WTC11 (cell line): Measurements from ENCODE around the gene CCNF. TPM values are rescaled to one million over a fixed set of nuclear protein-coding genes. Genes with fewer than 3 reads are reported as not detected.
A peak's percentile ranks its signal among the peaks of the same experiment; 100 is the strongest.

Experiments used
- ATAC-seq: fragments of 200-7000 bp; cut with Tn5 transposase; 2 replicates; pipeline ENCODE4 v1.10.0; 2021; ENCODE audit warnings: mild to moderate bottlenecking, moderate library complexity
- CTCF ChIA-PET: fragments of 300-600 bp; sonication (Branson Sonifier 250); formaldehyde crosslinking; loops from one replicate; lab custom pipeline; 2021; ENCODE audit warnings: antibody characterized with exemption; lab: Charles Lee
- POLR2A ChIA-PET: fragments of 350-600 bp; sonication (Branson Sonifier 250); formaldehyde crosslinking; loops from one replicate; lab custom pipeline; 2021; ENCODE audit warnings: antibody characterized with exemption; lab: Charles Lee
- DNase-seq: peaks from one replicate; pipeline ENCODE4 v3.0.0; 2021; ENCODE audit warnings: low spot score
- H3K27ac Mint-ChIP-seq: 2 replicates; pipeline ENCODE4 v1.8.0; 2021; ENCODE audit warnings: mixed read lengths
- H3K27me3 Mint-ChIP-seq: 2 replicates; pipeline ENCODE4 v1.8.0; 2021; ENCODE audit warnings: low read depth, mild to moderate bottlenecking, moderate library complexity, mixed read lengths
- H3K36me3 Mint-ChIP-seq: 2 replicates; pipeline ENCODE4 v1.8.0; 2021; ENCODE audit warnings: mixed read lengths
- H3K4me1 Mint-ChIP-seq: 2 replicates; pipeline ENCODE4 v1.8.0; 2022; ENCODE audit warnings: mixed read lengths
- H3K4me3 Mint-ChIP-seq: 2 replicates; pipeline ENCODE4 v1.8.0; 2021; ENCODE audit warnings: mild to moderate bottlenecking, moderate library complexity, mixed read lengths
- H3K9me3 Mint-ChIP-seq: 2 replicates; pipeline ENCODE4 v1.8.0; 2021; ENCODE audit warnings: mixed read lengths
- AFF4 ChIP-seq: sonication (generic); formaldehyde crosslinking; IDR thresholded peaks from 2 replicates; pipeline ENCODE4 v1.8.1; 2023; ENCODE audit warnings: mild to moderate bottlenecking, missing genetic modification reagents, borderline replicate concordance
- ATF1 ChIP-seq: sonication (generic); formaldehyde crosslinking; IDR thresholded peaks from 2 replicates; pipeline ENCODE4 v1.8.1; 2023; ENCODE audit warnings: mild to moderate bottlenecking, moderate library complexity, missing genetic modification reagents
- CDX4 ChIP-seq: fragments of 250-450 bp; sonication (Bioruptor Pico); IDR thresholded peaks from 2 replicates; pipeline ENCODE4 v1.9.0; 2021; ENCODE audit warnings: moderate library complexity, mild to moderate bottlenecking, inconsistent platforms, borderline replicate concordance
- E2F4 ChIP-seq: sonication (generic); formaldehyde crosslinking; IDR thresholded peaks from 2 replicates; pipeline ENCODE4 v1.8.1; 2022; ENCODE audit warnings: low read depth, mild to moderate bottlenecking, moderate library complexity, missing genetic modification reagents, borderline replicate concordance
- ELF4 ChIP-seq: sonication (generic); formaldehyde crosslinking; IDR thresholded peaks from 2 replicates; pipeline ENCODE4 v1.8.1; 2022; ENCODE audit warnings: low read depth, mild to moderate bottlenecking, moderate library complexity, missing genetic modification reagents
- EMX1 ChIP-seq: fragments of 250-450 bp; sonication (Bioruptor Pico); IDR thresholded peaks from 2 replicates; pipeline ENCODE4 v1.8.0; 2021; ENCODE audit warnings: mild to moderate bottlenecking
- ETV6 ChIP-seq: sonication (generic); formaldehyde crosslinking; IDR thresholded peaks from 2 replicates; pipeline ENCODE4 v1.8.1; 2022; ENCODE audit warnings: mild to moderate bottlenecking, missing genetic modification reagents
- JUN ChIP-seq: sonication (generic); formaldehyde crosslinking; IDR thresholded peaks from 2 replicates; pipeline ENCODE4 v1.8.0; 2023; ENCODE audit warnings: mild to moderate bottlenecking, missing genetic modification reagents
- MAX ChIP-seq: sonication (generic); formaldehyde crosslinking; IDR thresholded peaks from 2 replicates; pipeline ENCODE4 v1.8.0; 2022; ENCODE audit warnings: mild to moderate bottlenecking, missing genetic modification reagents
- NFYB ChIP-seq: sonication (generic); formaldehyde crosslinking; conservative IDR thresholded peaks from 2 replicates; pipeline ENCODE4 v1.8.0; 2022; ENCODE audit warnings: low read depth, missing genetic modification reagents
- RORB ChIP-seq: fragments of 250-450 bp; sonication (Bioruptor Pico); IDR thresholded peaks from 2 replicates; pipeline ENCODE4 v1.9.0; 2021; ENCODE audit warnings: mild to moderate bottlenecking
- SOX15 ChIP-seq: fragments of 250-450 bp; sonication (Bioruptor Pico); IDR thresholded peaks from 2 replicates; pipeline ENCODE4 v1.9.0; 2021; ENCODE audit warnings: mild to moderate bottlenecking
- ZBTB21 ChIP-seq: sonication (generic); formaldehyde crosslinking; IDR thresholded peaks from 2 replicates; pipeline ENCODE4 v1.8.1; 2023; ENCODE audit warnings: mild to moderate bottlenecking, missing genetic modification reagents, borderline replicate concordance
- ZBTB43 ChIP-seq: sonication (generic); formaldehyde crosslinking; IDR thresholded peaks from 2 replicates; pipeline ENCODE4 v1.8.1; 2023; ENCODE audit warnings: mild to moderate bottlenecking, missing genetic modification reagents
- ZNF138 ChIP-seq: sonication (generic); formaldehyde crosslinking; conservative IDR thresholded peaks from 2 replicates; pipeline ENCODE4 v1.8.1; 2022; ENCODE audit warnings: mild to moderate bottlenecking, moderate library complexity, missing genetic modification reagents
- ZNF232 ChIP-seq: sonication (generic); formaldehyde crosslinking; IDR thresholded peaks from 2 replicates; pipeline ENCODE4 v1.8.0; 2022; ENCODE audit warnings: mild to moderate bottlenecking, missing genetic modification reagents
- ZNF263 ChIP-seq: sonication (generic); formaldehyde crosslinking; IDR thresholded peaks from 2 replicates; pipeline ENCODE4 v1.8.1; 2022; ENCODE audit warnings: low read depth, mild to moderate bottlenecking, moderate library complexity, missing genetic modification reagents
- total RNA-seq: library from RNA; stranded (reverse); gene quantifications from 3 replicates; pipeline ENCODE4 v1.2.3, GENCODE V29; 2021
- TF ChIP-seq, protein P1 (sequence below): sonication (generic); formaldehyde crosslinking; IDR thresholded peaks from 2 replicates; pipeline ENCODE4 v1.8.1; 2023; ENCODE audit warnings: mild to moderate bottlenecking, missing genetic modification reagents, moderate library complexity
- TF ChIP-seq, protein P2 (sequence below): fragments of 250-450 bp; sonication (Bioruptor Pico); IDR thresholded peaks from 2 replicates; pipeline ENCODE4 v1.8.0; 2021; ENCODE audit warnings: mild to moderate bottlenecking
- TF ChIP-seq, protein P3 (sequence below): sonication (generic); formaldehyde crosslinking; IDR thresholded peaks from 2 replicates; pipeline ENCODE4 v1.8.1; 2023; ENCODE audit warnings: mild to moderate bottlenecking, moderate library complexity, missing genetic modification reagents

CCNF gene
- total RNA-seq, 1 experiment from 2014 or later: 65.7 TPM

DNA sequence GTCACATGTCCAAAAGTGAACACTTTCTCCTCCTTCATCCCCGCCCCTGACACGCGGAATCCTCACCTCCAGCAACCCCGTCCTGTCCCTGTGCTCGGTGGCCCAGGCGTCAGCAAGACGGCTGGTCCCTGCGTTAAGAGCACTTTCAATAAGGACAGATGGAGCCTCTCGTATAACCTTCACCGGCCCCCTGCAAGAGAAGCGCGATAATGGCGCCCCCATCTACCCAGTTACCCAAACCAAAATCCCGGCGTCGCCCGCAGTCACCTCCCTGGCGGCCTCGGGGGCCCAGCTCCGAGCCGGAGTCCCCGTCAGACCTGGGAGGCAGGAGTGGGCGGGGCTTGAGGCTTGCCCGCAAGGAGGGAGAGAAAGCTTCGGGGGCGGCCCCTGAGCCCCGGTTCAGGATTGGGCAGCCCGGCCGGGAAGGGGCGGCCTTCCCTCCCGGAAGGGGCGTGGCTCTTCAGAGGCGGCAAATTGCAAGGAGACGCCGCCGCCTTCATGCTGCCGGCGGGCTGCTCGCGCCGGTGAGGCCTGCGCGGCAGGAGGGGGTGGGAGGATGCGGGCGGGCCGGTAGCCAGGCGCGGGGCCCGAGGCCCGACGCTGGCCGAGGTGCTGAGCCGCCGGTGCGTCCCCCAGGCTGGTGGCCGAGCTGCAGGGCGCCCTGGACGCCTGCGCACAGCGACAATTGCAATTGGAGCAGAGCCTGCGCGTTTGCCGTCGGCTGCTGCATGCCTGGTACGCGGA is 30.6 kb downstream of the CCNF start, which contains the start of gene TEDC2 (continued):
- TF ChIP-seq CDX4 (CRISPR knock-in tag) (no peak), ELF4 (CRISPR knock-in tag) (no peak; the same call in 1 of the 2 replicates), RORB (no peak)

- CTCF ChIA-PET: interaction anchor here (0.6 to 3.8 kb wide), 10 partner anchors 9 to 266 kb away, joined by 3 to 42 read pairs (median 5); partner anchors contain the start of genes ABCA3, CCNF, CEMP1 and ECI1
- H3K4me1 Mint-ChIP-seq: peaks cover 10% of the 10 kb centered on the region
- POLR2A ChIA-PET: interaction anchor here (1.0 to 2.4 kb wide), 8 partner anchors 9 to 60 kb away, joined by 3 to 15 read pairs (median 4); partner anchors contain the start of genes AMDHD2 and TBC1D24
- no peak overlapping the region for H3K27ac Mint-ChIP-seq
- peaks cover 25% of the 10 kb centered on the region for H3K36me3 Mint-ChIP-seq
- ATAC-seq (no peak), DNase-seq (no peak)
- H3K4me3 Mint-ChIP-seq: peak overlapping the region; percentile 62
- H3K27me3 Mint-ChIP-seq: no peaks in the 10 kb centered on the region
- no peak for TF ChIP-seq ZBTB43 (CRISPR knock-in tag)
- TF ChIP-seq EMX1 (CRISPR knock-in tag): no peak
- peak; percentile 8; the same call in 1 of the 2 replicates for TF ChIP-seq JUN (CRISPR knock-in tag)
- no peak for TF ChIP-seq AFF4 (CRISPR knock-in tag)
- TF ChIP-seq ZNF138: no peak
- no peak for TF ChIP-seq SOX15 (CRISPR knock-in tag)
- no peak for TF ChIP-seq ATF1 (CRISPR knock-in tag)
- TF ChIP-seq ETV6 (CRISPR knock-in tag): no peak
- TF ChIP-seq, protein P1, sequence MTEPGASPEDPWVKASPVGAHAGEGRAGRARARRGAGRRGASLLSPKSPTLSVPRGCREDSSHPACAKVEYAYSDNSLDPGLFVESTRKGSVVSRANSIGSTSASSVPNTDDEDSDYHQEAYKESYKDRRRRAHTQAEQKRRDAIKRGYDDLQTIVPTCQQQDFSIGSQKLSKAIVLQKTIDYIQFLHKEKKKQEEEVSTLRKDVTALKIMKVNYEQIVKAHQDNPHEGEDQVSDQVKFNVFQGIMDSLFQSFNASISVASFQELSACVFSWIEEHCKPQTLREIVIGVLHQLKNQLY (CRISPR knock-in tag): no peak
- TF ChIP-seq ZNF263 (CRISPR knock-in tag): peak; percentile 29; the same call in 1 of the 2 replicates
- TF ChIP-seq ZNF232 (CRISPR knock-in tag): no peak
- TF ChIP-seq NFYB (CRISPR knock-in tag): no peak
- no peak for TF ChIP-seq ELF4 (CRISPR knock-in tag)
- TF ChIP-seq, all 79 proteins: peak for 2
- no peaks in the 10 kb centered on the region for H3K9me3 Mint-ChIP-seq
These were observed 31.1 kb downstream of the CCNF start for GRCh38 chr16:2460391-2460713.

- H3K27me3 Mint-ChIP-seq: no peaks in the 10 kb centered on the region
- H3K27ac Mint-ChIP-seq: no peak overlapping the region
- DNase-seq: no peak
- H3K4me1 Mint-ChIP-seq: peaks cover 10% of the 10 kb centered on the region
- ChIA-PET POLR2A (interaction anchor here (1.5 to 2.4 kb wide), 3 partner anchors 8 to 40 kb away, joined by 3 to 15 read pairs (median 13); no protein-coding TSS in a partner anchor), CTCF (interaction anchor here (1.5 to 3.8 kb wide), 3 partner anchors 14 to 266 kb away, joined by 5 to 42 read pairs (median 8); partner anchors contain the start of gene TBC1D24)
- H3K36me3 Mint-ChIP-seq: peaks cover 23% of the 10 kb centered on the region
- no peaks in the 10 kb centered on the region for H3K9me3 Mint-ChIP-seq
- no peak for ATAC-seq
- peak overlapping the region; percentile 62 for H3K4me3 Mint-ChIP-seq
- TF ChIP-seq, protein P2, sequence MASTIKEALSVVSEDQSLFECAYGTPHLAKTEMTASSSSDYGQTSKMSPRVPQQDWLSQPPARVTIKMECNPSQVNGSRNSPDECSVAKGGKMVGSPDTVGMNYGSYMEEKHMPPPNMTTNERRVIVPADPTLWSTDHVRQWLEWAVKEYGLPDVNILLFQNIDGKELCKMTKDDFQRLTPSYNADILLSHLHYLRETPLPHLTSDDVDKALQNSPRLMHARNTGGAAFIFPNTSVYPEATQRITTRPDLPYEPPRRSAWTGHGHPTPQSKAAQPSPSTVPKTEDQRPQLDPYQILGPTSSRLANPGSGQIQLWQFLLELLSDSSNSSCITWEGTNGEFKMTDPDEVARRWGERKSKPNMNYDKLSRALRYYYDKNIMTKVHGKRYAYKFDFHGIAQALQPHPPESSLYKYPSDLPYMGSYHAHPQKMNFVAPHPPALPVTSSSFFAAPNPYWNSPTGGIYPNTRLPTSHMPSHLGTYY: no peak
- TF ChIP-seq ZNF232 (CRISPR knock-in tag): no peak
- TF ChIP-seq, protein P3, sequence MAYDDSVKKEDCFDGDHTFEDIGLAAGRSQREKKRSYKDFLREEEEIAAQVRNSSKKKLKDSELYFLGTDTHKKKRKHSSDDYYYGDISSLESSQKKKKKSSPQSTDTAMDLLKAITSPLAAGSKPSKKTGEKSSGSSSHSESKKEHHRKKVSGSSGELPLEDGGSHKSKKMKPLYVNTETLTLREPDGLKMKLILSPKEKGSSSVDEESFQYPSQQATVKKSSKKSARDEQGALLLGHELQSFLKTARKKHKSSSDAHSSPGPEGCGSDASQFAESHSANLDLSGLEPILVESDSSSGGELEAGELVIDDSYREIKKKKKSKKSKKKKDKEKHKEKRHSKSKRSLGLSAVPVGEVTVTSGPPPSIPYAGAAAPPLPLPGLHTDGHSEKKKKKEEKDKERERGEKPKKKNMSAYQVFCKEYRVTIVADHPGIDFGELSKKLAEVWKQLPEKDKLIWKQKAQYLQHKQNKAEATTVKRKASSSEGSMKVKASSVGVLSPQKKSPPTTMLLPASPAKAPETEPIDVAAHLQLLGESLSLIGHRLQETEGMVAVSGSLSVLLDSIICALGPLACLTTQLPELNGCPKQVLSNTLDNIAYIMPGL (CRISPR knock-in tag): no peak
- TF ChIP-seq ZBTB21: no peak
- no peak for TF ChIP-seq ETV6 (CRISPR knock-in tag)
- no peak for TF ChIP-seq E2F4 (CRISPR knock-in tag)
- no peak for TF ChIP-seq MAX
These were observed 31.7 kb downstream of the CCNF start for GRCh38 chr16:2460916-2461315.
